HepG2 (cell line): ENCODE data around the gene INPP5E. TPM values are rescaled to one million over a fixed set of nuclear protein-coding genes. Genes with fewer than 3 reads are reported as not detected.

Experiments used
- BHLHE40 ChIP-seq: IDR thresholded peaks from 2 replicates; pipeline ENCODE4 v1.6.1; 2011; ENCODE audit warnings: low read length, improper control_type of control experiment
- DZIP1 ChIP-seq: sonication (generic); formaldehyde crosslinking; IDR thresholded peaks from 2 replicates; pipeline ENCODE4 v1.5.0; 2020; ENCODE audit warnings: mild to moderate bottlenecking, missing genetic modification reagents
- FOXK1 ChIP-seq: sonication (generic); formaldehyde crosslinking; IDR thresholded peaks from 2 replicates; pipeline ENCODE4 v1.4.0; 2020; ENCODE audit warnings: low read depth, missing genetic modification reagents, borderline replicate concordance
- GATAD1 ChIP-seq: IDR thresholded peaks from 2 replicates; pipeline ENCODE4 v1.6.1; 2016; ENCODE audit warnings: missing genetic modification reagents, missing compliant biosample characterization
- KDM4B ChIP-seq: sonication (generic); formaldehyde crosslinking; IDR thresholded peaks from 2 replicates; pipeline ENCODE4 v1.4.0; 2020; ENCODE audit warnings: missing genetic modification reagents
- KLF12 ChIP-seq: sonication (generic); formaldehyde crosslinking; IDR thresholded peaks from 2 replicates; pipeline ENCODE4 v1.4.0; 2020; ENCODE audit warnings: missing genetic modification reagents, borderline replicate concordance
- MAFG ChIP-seq: sonication (generic); formaldehyde crosslinking; IDR thresholded peaks from 2 replicates; pipeline ENCODE4 v1.5.1; 2020; ENCODE audit warnings: mild to moderate bottlenecking, missing genetic modification reagents
- MYNN ChIP-seq: sonication (generic); formaldehyde crosslinking; IDR thresholded peaks from 2 replicates; pipeline ENCODE4 v1.4.0; 2020; ENCODE audit warnings: mild to moderate bottlenecking, low read depth, missing genetic modification reagents
- NR2F1 ChIP-seq, 2 experiments: fragments of 450-650 bp in 1 of 2; formaldehyde crosslinking in 1 of 2; IDR thresholded peaks; 2 replicates each; pipeline versions ENCODE4 v1.5.0 to v1.6.1; 2016 to 2020; ENCODE audit warnings: mild to moderate bottlenecking in 1 of 2, missing compliant biosample characterization in 1 of 2, missing genetic modification reagents in 1 of 2, moderate library complexity in 1 of 2
- PAX8 ChIP-seq: sonication (generic); formaldehyde crosslinking; IDR thresholded peaks from 2 replicates; pipeline ENCODE4 v1.8.0; 2022; ENCODE audit warnings: mild to moderate bottlenecking, missing genetic modification reagents, borderline replicate concordance
- PBX2 ChIP-seq: IDR thresholded peaks from 2 replicates; pipeline ENCODE4 v1.6.1; 2016; ENCODE audit warnings: control low read depth
- SIX4 ChIP-seq: sonication (generic); formaldehyde crosslinking; IDR thresholded peaks from 2 replicates; pipeline ENCODE4 v1.4.0; 2020; ENCODE audit warnings: missing genetic modification reagents
- THYN1 ChIP-seq: sonication (generic); formaldehyde crosslinking; IDR thresholded peaks from 2 replicates; pipeline ENCODE4 v1.8.1; 2023; ENCODE audit warnings: low read depth, mild to moderate bottlenecking, moderate library complexity, missing genetic modification reagents, borderline replicate concordance
- ZFP82 ChIP-seq: sonication (generic); formaldehyde crosslinking; IDR thresholded peaks from 2 replicates; pipeline ENCODE4 v1.5.1; 2020; ENCODE audit warnings: mild to moderate bottlenecking, missing genetic modification reagents, borderline replicate concordance
- ZNF234 ChIP-seq: sonication (generic); formaldehyde crosslinking; conservative IDR thresholded peaks from 2 replicates; pipeline ENCODE4 v1.5.1; 2020; ENCODE audit warnings: mild to moderate bottlenecking, missing genetic modification reagents
- ZNF780A ChIP-seq: sonication (generic); formaldehyde crosslinking; IDR thresholded peaks from 2 replicates; pipeline ENCODE4 v1.8.0; 2022; ENCODE audit warnings: mild to moderate bottlenecking, missing genetic modification reagents, moderate library complexity
- ZNF839 ChIP-seq: sonication (generic); formaldehyde crosslinking; IDR thresholded peaks from 2 replicates; pipeline ENCODE4 v1.4.0; 2020; ENCODE audit warnings: missing genetic modification reagents, mild to moderate bottlenecking, borderline replicate concordance
- polyA plus RNA-seq, 8 experiments: library from polyadenylated mRNA; depleted of rRNA in 3 of 8; stranded (reverse) in 7 of 8; unstranded in 1 of 8; fragments of >200 nt; fragmentation: Illumina TruSeq in 4 of 8; extraction: Trizol in 4 of 8; gene quantifications; 2 replicates each; pipeline versions ENCODE4 v1.2.1 to v1.2.3, GENCODE V29; 2011 to 2016; ENCODE audit warnings: low read depth in 4 of 8, missing spikeins in 1 of 8, mixed read lengths in 1 of 8; ENCODE audit not compliant: insufficient read depth in 1 of 8
- total RNA-seq, 5 experiments: library from RNA; depleted of rRNA; stranded (reverse); fragments of >200 nt; fragmentation: Illumina TruSeq; extraction: Trizol; gene quantifications; 2 replicates each; pipeline ENCODE4 v1.2.3, GENCODE V29; 2016; ENCODE audit warnings: low read depth in 1 of 5
- TF ChIP-seq, protein P1 (sequence below): sonication (generic); formaldehyde crosslinking; IDR thresholded peaks from 2 replicates; pipeline ENCODE4 v1.4.0; 2020; ENCODE audit warnings: mild to moderate bottlenecking, missing genetic modification reagents, borderline replicate concordance
- TF ChIP-seq, protein P2 (sequence below): IDR thresholded peaks from 2 replicates; pipeline ENCODE4 v1.6.1; 2016
- TF ChIP-seq, protein P3 (sequence below): sonication (generic); formaldehyde crosslinking; IDR thresholded peaks from 2 replicates; pipeline ENCODE4 v1.5.0; 2020; ENCODE audit warnings: missing genetic modification reagents

INPP5E gene
- total and polyA plus RNA-seq, 2 of the 13 experiments (the other 11 are each of a cell fraction or from before 2014, with no cell fraction given), result 5.5 TPM

DNA sequence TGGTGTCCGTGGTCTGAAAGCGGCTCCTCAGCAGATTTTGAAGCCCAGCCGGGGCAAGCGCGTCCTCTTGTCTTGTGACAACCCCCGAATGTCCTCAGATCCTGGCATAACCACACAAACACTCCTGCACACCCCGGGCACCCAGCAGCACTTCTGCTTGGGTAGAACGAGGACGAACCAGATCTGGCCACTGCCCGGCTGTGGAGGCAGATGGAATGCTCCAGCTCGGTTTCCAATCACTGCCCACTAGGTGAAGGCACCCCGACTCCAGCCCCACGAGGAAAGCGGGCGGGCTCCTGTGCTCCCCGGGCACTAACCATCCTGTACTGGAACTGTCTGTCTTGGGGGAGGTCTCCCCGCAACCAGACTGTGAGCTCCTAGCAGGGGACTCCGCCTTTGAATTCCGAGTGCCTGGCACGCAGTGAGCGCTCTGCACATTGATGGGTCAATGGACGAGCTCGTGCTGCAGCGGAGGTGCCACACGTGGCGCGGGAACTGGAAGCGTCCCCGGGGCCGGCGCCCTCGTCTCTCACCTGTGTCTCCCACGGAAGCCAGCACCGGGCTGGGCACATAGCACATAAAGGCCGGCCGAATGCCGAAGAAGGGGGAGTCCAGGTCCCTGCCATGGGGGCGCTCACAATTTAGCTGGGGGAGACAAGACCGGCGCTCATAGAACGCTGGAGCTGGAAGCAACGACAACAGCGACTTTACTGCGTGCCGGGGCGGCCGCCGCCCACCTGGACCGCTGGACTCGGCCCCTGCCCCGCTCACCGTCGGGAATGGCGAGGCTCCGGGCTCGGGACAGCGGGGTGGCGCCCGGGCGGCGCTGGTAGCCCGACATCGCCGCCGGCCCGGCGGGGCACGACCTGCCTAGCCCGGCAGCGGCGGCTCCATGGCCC, 29.8 kb downstream of the INPP5E start (continued):
- TF ChIP-seq ZNF839 (0 out of 2 replicates have a peak, but pooled peaks have one; percentile 61), THYN1 (CRISPR knock-in tag) (no peak), DZIP1 (peak; percentile 61; the same call in 1 of the 2 replicates), SIX4 (CRISPR knock-in tag) (no peak), BHLHE40 (peak; percentile 26; the same call in 1 of the 2 replicates), PAX8 (CRISPR knock-in tag) (no peak), KLF12 (CRISPR knock-in tag) (no peak), ZFP82 (0 out of 2 replicates have a peak, but pooled peaks have one; percentile 50), NR2F1 (CRISPR knock-in tag; IDR thresholded peaks at IDR 0.05) (no peak), GATAD1 (CRISPR knock-in tag) (no peak), FOXK1 (CRISPR knock-in tag) (no peak), ZNF780A (CRISPR knock-in tag) (no peak), MYNN (CRISPR knock-in tag) (no peak), ZNF234 (CRISPR knock-in tag) (no peak; the same call in 1 of the 2 replicates), MAFG (CRISPR knock-in tag) (peak; percentile 52; the same call in 1 of the 2 replicates), KDM4B (CRISPR knock-in tag) (no peak), PBX2 (CRISPR knock-in tag) (no peak)
- TF ChIP-seq, protein P1, sequence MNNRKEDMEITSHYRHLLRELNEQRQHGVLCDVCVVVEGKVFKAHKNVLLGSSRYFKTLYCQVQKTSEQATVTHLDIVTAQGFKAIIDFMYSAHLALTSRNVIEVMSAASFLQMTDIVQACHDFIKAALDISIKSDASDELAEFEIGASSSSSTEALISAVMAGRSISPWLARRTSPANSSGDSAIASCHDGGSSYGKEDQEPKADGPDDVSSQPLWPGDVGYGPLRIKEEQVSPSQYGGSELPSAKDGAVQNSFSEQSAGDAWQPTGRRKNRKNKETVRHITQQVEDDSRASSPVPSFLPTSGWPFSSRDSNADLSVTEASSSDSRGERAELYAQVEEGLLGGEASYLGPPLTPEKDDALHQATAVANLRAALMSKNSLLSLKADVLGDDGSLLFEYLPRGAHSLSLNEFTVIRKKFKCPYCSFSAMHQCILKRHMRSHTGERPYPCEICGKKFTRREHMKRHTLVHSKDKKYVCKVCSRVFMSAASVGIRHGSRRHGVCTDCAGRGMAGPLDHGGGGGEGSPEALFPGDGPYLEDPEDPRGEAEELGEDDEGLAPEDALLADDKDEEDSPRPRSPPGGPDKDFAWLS (CRISPR knock-in tag), result no peak
- TF ChIP-seq, protein P2, sequence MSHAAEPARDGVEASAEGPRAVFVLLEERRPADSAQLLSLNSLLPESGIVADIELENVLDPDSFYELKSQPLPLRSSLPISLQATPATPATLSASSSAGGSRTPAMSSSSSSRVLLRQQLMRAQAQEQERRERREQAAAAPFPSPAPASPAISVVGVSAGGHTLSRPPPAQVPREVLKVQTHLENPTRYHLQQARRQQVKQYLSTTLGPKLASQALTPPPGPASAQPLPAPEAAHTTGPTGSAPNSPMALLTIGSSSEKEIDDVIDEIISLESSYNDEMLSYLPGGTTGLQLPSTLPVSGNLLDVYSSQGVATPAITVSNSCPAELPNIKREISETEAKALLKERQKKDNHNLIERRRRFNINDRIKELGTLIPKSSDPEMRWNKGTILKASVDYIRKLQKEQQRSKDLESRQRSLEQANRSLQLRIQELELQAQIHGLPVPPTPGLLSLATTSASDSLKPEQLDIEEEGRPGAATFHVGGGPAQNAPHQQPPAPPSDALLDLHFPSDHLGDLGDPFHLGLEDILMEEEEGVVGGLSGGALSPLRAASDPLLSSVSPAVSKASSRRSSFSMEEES (CRISPR knock-in tag), result peak; percentile 31; the same call in 1 of the 2 replicates
- TF ChIP-seq, protein P3, sequence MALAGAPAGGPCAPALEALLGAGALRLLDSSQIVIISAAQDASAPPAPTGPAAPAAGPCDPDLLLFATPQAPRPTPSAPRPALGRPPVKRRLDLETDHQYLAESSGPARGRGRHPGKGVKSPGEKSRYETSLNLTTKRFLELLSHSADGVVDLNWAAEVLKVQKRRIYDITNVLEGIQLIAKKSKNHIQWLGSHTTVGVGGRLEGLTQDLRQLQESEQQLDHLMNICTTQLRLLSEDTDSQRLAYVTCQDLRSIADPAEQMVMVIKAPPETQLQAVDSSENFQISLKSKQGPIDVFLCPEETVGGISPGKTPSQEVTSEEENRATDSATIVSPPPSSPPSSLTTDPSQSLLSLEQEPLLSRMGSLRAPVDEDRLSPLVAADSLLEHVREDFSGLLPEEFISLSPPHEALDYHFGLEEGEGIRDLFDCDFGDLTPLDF (CRISPR knock-in tag), result 0 out of 2 replicates have a peak, but pooled peaks have one; percentile 18
